Trophoblast cell (in vitro differentiated cells and primary cell): ENCODE results near the gene TMEM54. TPM values are rescaled to one million over a fixed set of nuclear protein-coding genes. Genes with fewer than 3 reads are reported as not detected.

Source experiments
- DNase-seq, 2 donors: peaks; one replicate each; pipeline ENCODE4 v3.0.0-alpha.2; 2016
- H2AFZ ChIP-seq: 2 replicates; pipeline ENCODE4 v1.6.1; 2013; ENCODE audit warnings: low read length, moderate library complexity, mild to moderate bottlenecking; ENCODE audit not compliant: insufficient read depth, poor library complexity
- H2AK5ac ChIP-seq: 2 replicates; pipeline ENCODE4 v1.6.1; 2013; ENCODE audit warnings: mild to moderate bottlenecking, low read length
- H2BK120ac ChIP-seq: 2 replicates; pipeline ENCODE4 v1.6.1; 2013; ENCODE audit warnings: low read length, mild to moderate bottlenecking, moderate library complexity; ENCODE audit not compliant: insufficient read depth, poor library complexity
- H2BK12ac ChIP-seq: 2 replicates; pipeline ENCODE4 v1.6.1; 2013; ENCODE audit warnings: mild to moderate bottlenecking, low read length, moderate library complexity
- H2BK5ac ChIP-seq: 2 replicates; pipeline ENCODE4 v1.6.1; 2013; ENCODE audit warnings: low read length, low read depth, moderate library complexity, mild to moderate bottlenecking; ENCODE audit not compliant: poor library complexity
- H3K14ac ChIP-seq: 2 replicates; pipeline ENCODE4 v1.6.1; 2013; ENCODE audit warnings: mild to moderate bottlenecking, low read length
- H3K18ac ChIP-seq: 2 replicates; pipeline ENCODE4 v1.6.1; 2013; ENCODE audit warnings: mild to moderate bottlenecking, low read length
- H3K23ac ChIP-seq: 2 replicates; pipeline ENCODE4 v1.6.1; 2013; ENCODE audit warnings: low read length
- H3K27ac ChIP-seq: 2 replicates; pipeline ENCODE4 v1.5.1; 2013; ENCODE audit warnings: low read depth, mild to moderate bottlenecking, inconsistent platforms, low read length, moderate library complexity
- H3K27me3 ChIP-seq: 2 replicates; pipeline ENCODE4 v1.6.1; 2013; ENCODE audit warnings: inconsistent platforms, mild to moderate bottlenecking, low read length, moderate library complexity; ENCODE audit not compliant: insufficient read depth
- H3K36me3 ChIP-seq, 2 experiments: 1 replicate in 1 of 2; 2 replicates in 1 of 2; pipeline ENCODE4 v1.6.1; 2013; ENCODE audit warnings: low read length in 2 of 2, mild to moderate bottlenecking in 2 of 2, moderate library complexity in 1 of 2; ENCODE audit not compliant: insufficient read depth in 2 of 2, control insufficient read depth in 1 of 2
- H3K4ac ChIP-seq: 2 replicates; pipeline ENCODE4 v1.6.1; 2013; ENCODE audit warnings: low read depth, mild to moderate bottlenecking, low read length, moderate library complexity
- H3K4me1 ChIP-seq, 2 experiments: 1 replicate in 1 of 2; 2 replicates in 1 of 2; pipeline ENCODE4 v1.6.1; 2013; ENCODE audit warnings: low read length in 2 of 2, mild to moderate bottlenecking in 2 of 2, moderate library complexity in 1 of 2; ENCODE audit not compliant: insufficient read depth in 2 of 2, control insufficient read depth in 1 of 2
- H3K4me2 ChIP-seq: 2 replicates; pipeline ENCODE4 v1.6.1; 2013; ENCODE audit warnings: inconsistent platforms, mild to moderate bottlenecking, low read length, moderate library complexity
- H3K4me3 ChIP-seq: 2 replicates; pipeline ENCODE4 v1.5.1; 2013; ENCODE audit warnings: mild to moderate bottlenecking, low read depth, low read length, inconsistent platforms
- H3K79me1 ChIP-seq: one replicate; pipeline ENCODE4 v1.6.1; 2013; ENCODE audit warnings: low read length
- H3K79me2 ChIP-seq: 2 replicates; pipeline ENCODE4 v1.6.1; 2013; ENCODE audit warnings: low read length, mild to moderate bottlenecking; ENCODE audit not compliant: control insufficient read depth, insufficient read depth, poor library complexity
- H3K9ac ChIP-seq: 2 replicates; pipeline ENCODE4 v1.6.1; 2013; ENCODE audit warnings: mild to moderate bottlenecking, low read length
- H3K9me3 ChIP-seq: 2 replicates; pipeline ENCODE4 v1.6.1; 2013; ENCODE audit warnings: low read depth, mild to moderate bottlenecking, control low read depth, inconsistent platforms, low read length; ENCODE audit not compliant: insufficient read depth
- H4K12ac ChIP-seq: 2 replicates; pipeline ENCODE4 v1.6.1; 2013; ENCODE audit warnings: low read depth, mild to moderate bottlenecking, low read length, moderate library complexity
- H4K8ac ChIP-seq: 2 replicates; pipeline ENCODE4 v1.6.1; 2013; ENCODE audit warnings: low read depth, mild to moderate bottlenecking, low read length, moderate library complexity
- H4K91ac ChIP-seq: one replicate; pipeline ENCODE4 v1.6.1; 2013; ENCODE audit warnings: low read depth, mild to moderate bottlenecking, low read length, moderate library complexity
- WGBS: extraction: QIAGEN DNeasy Blood & Tissue Kit; methylation state at CpG from one replicate; pipeline ENCODE4 v1.1.7; 2013; ENCODE audit warnings: missing lambda C conversion rate; ENCODE audit not compliant: insufficient read length, insufficient coverage; ENCODE audit errors: extremely low coverage; 5-methylcytosine and 5-hydroxymethylcytosine counted together
- polyA plus RNA-seq: library from polyadenylated mRNA; stranded (reverse); fragments of 200-250 nt; gene quantifications from 2 replicates; pipeline ENCODE4 v1.2.3, GENCODE V29; 2013

Gene TMEM54
- 172 and 195 TPM in 2 replicates for polyA plus RNA-seq

- DNase-seq: peak; percentile 66 to 80
- no CpG with 5 or more reads among the region's 92 CpGs for WGBS
Observed at GRCh38 chr1:32900956-32901822, at the start of gene TMEM54. TMEM54 (minus strand) TSS chr1:32901389; CDS start chr1:32901238, 151 bp downstream.

GRCh38 chr1:32949519-32949918 lies 48.3 kb upstream of the TMEM54 start:
- no peaks in the 10 kb centered on the region for H3K27me3 ChIP-seq
- WGBS: no CpG with 5 or more reads among the region's 5 CpGs
- DNase-seq: no peak

More at GRCh38 chr1:32900956-32901822, at the start of gene TMEM54:
- H3K79me1 ChIP-seq: peaks cover 19% of the 10 kb centered on the region
- H2BK120ac ChIP-seq: peak within 1 kb of the TSS; percentile 99
- H4K91ac ChIP-seq: peak within 1 kb of the TSS; percentile 100
- peaks cover 10 to 12% of the 10 kb centered on the region in 2 experiments for H3K36me3 ChIP-seq
- peak within 1 kb of the TSS; percentile 51 for H3K9ac ChIP-seq
- H4K8ac ChIP-seq: peak within 1 kb of the TSS; percentile 99
- H2BK5ac ChIP-seq: peak within 1 kb of the TSS; percentile 97
- no peak within 1 kb of the TSS for H3K23ac ChIP-seq
- peak within 1 kb of the TSS; percentile 96 for H3K18ac ChIP-seq
- peak within 1 kb of the TSS; percentile 99 for H2AK5ac ChIP-seq
- peak within 1 kb of the TSS; percentile 76 for H3K4me3 ChIP-seq
- H3K4ac ChIP-seq: peak within 1 kb of the TSS; percentile 98
- H3K4me1 ChIP-seq: peaks cover 36 to 48% of the 10 kb centered on the region in 2 experiments
- peak within 1 kb of the TSS; percentile 86 for H3K4me2 ChIP-seq
- H3K27me3 ChIP-seq: no peaks in the 10 kb centered on the region
- H3K79me2 ChIP-seq: peaks cover 15% of the 10 kb centered on the region
- H3K27ac ChIP-seq: peak within 1 kb of the TSS; percentile 77
- H3K14ac ChIP-seq: peak within 1 kb of the TSS; percentile 99
- peak within 1 kb of the TSS; percentile 93 for H4K12ac ChIP-seq
- H2BK12ac ChIP-seq: peak within 1 kb of the TSS; percentile 98
- peaks cover 3% of the 10 kb centered on the region for H3K9me3 ChIP-seq
- peak within 1 kb of the TSS; percentile 98 for H2AFZ ChIP-seq

GRCh38 chr1:32948905-32949304 lies 47.7 kb upstream of the TMEM54 start:
- Histone ChIP-seq H3K4ac (no peak overlapping the region), H4K12ac (no peak overlapping the region), H3K4me3 (no peak overlapping the region), H2AK5ac (no peak overlapping the region), H3K4me2 (no peak overlapping the region), H3K14ac (no peak overlapping the region), H2AFZ (no peak overlapping the region), H4K8ac (no peak overlapping the region), H3K9me3 (no peaks in the 10 kb centered on the region), H3K9ac (no peak overlapping the region), H2BK120ac (no peak overlapping the region), H3K18ac (no peak overlapping the region), H3K36me3 (peaks cover 12 to 18% of the 10 kb centered on the region in 2 experiments), H3K4me1 (no peaks in the 10 kb centered on the region), H3K27ac (no peak overlapping the region), H3K79me1 (no peaks in the 10 kb centered on the region), H3K23ac (no peak overlapping the region), H2BK5ac (no peak overlapping the region), H2BK12ac (no peak overlapping the region), H4K91ac (no peak overlapping the region), H3K79me2 (peaks cover 2% of the 10 kb centered on the region), H3K27me3 (no peaks in the 10 kb centered on the region)
- no CpG with 5 or more reads among the region's 1 CpG for WGBS
- DNase-seq: no peak

More at GRCh38 chr1:32949519-32949918, 48.3 kb upstream of the TMEM54 start:
- Histone ChIP-seq H3K9ac (no peak overlapping the region), H3K4ac (no peak overlapping the region), H2AFZ (no peak overlapping the region), H3K9me3 (no peaks in the 10 kb centered on the region), H2BK5ac (no peak overlapping the region), H4K91ac (no peak overlapping the region), H3K23ac (no peak overlapping the region), H3K27ac (no peak overlapping the region), H2AK5ac (no peak overlapping the region), H3K4me1 (no peaks in the 10 kb centered on the region), H4K12ac (no peak overlapping the region), H3K4me2 (no peak overlapping the region), H3K18ac (no peak overlapping the region), H2BK120ac (no peak overlapping the region), H3K4me3 (no peak overlapping the region), H3K79me1 (no peaks in the 10 kb centered on the region), H3K79me2 (peaks cover 2% of the 10 kb centered on the region), H2BK12ac (no peak overlapping the region), H3K36me3 (peaks cover 10 to 15% of the 10 kb centered on the region in 2 experiments), H3K14ac (no peak overlapping the region), H4K8ac (no peak overlapping the region)

GRCh38 chr1:32948390-32948722 lies 47.2 kb upstream of the TMEM54 start:
- H3K27ac ChIP-seq: no peak overlapping the region
- no peaks in the 10 kb centered on the region for H3K27me3 ChIP-seq
- no peak overlapping the region for H3K18ac ChIP-seq
- H3K9ac ChIP-seq: no peak overlapping the region
- H3K9me3 ChIP-seq: no peaks in the 10 kb centered on the region
- no peak overlapping the region for H2BK120ac ChIP-seq
- no peak overlapping the region for H4K91ac ChIP-seq
- H3K79me1 ChIP-seq: no peaks in the 10 kb centered on the region
- H3K4ac ChIP-seq: no peak overlapping the region
- no CpG with 5 or more reads among the region's 1 CpG for WGBS
- no peak overlapping the region for H2BK5ac ChIP-seq
- H3K4me2 ChIP-seq: no peak overlapping the region
- H3K79me2 ChIP-seq: peaks cover 2% of the 10 kb centered on the region
- no peak overlapping the region for H3K23ac ChIP-seq
- H2BK12ac ChIP-seq: no peak overlapping the region
- no peak overlapping the region for H4K12ac ChIP-seq
- no peak overlapping the region for H2AK5ac ChIP-seq
- DNase-seq: no peak
- no peak overlapping the region for H3K4me3 ChIP-seq
- H4K8ac ChIP-seq: no peak overlapping the region
- H2AFZ ChIP-seq: no peak overlapping the region
- no peak overlapping the region for H3K14ac ChIP-seq
- H3K4me1 ChIP-seq: no peaks in the 10 kb centered on the region
- H3K36me3 ChIP-seq: peaks cover 13 to 20% of the 10 kb centered on the region in 2 experiments
